Measurements from ENCODE around the gene LRRFIP1.
"Not testable (repeated sequence)": the region's sequence is repeated elsewhere in the genome, so short reads cannot be mapped to it uniquely, and the experiment has no call there.

LRRFIP1 gene

GRCh38 chr2:237732070-237732469, 104.7 kb downstream of the LRRFIP1 start:
- DNase-seq: no peak

- DNase-seq: peak; percentile 28
These were observed 105.5 kb downstream of the LRRFIP1 start for GRCh38 chr2:237732790-237733381.

- no peak for DNase-seq
These were observed 106.4 kb downstream of the LRRFIP1 start for GRCh38 chr2:237733677-237734300.

- no peak for DNase-seq
These were observed 107.7 kb downstream of the LRRFIP1 start for GRCh38 chr2:237734905-237735623.

GRCh38 chr2:237735798-237736197, 108.4 kb downstream of the LRRFIP1 start:
- no peak for DNase-seq

GRCh38 chr2:237736783-237737182, 109.4 kb downstream of the LRRFIP1 start:
- DNase-seq: no peak

- no peak for DNase-seq
These were observed 109.9 kb downstream of the LRRFIP1 start for GRCh38 chr2:237737196-237737865.

- DNase-seq: no peak
These were observed 110.9 kb downstream of the LRRFIP1 start for GRCh38 chr2:237738255-237738654.

GRCh38 chr2:237739101-237739500, 111.7 kb downstream of the LRRFIP1 start:
- no peak for DNase-seq

- no peak for DNase-seq
These were observed 114.8 kb downstream of the LRRFIP1 start for GRCh38 chr2:237742191-237742590.

GRCh38 chr2:237742614-237743013, 115.2 kb downstream of the LRRFIP1 start:
- DNase-seq: no peak

GRCh38 chr2:237743024-237743423, 115.6 kb downstream of the LRRFIP1 start:
- no peak for DNase-seq

- DNase-seq: no peak
These were observed 116.3 kb downstream of the LRRFIP1 start for GRCh38 chr2:237743561-237744269.

GRCh38 chr2:237744270-237744612, 116.9 kb downstream of the LRRFIP1 start:
- DNase-seq: no peak

GRCh38 chr2:237744613-237745249, 117.3 kb downstream of the LRRFIP1 start:
- DNase-seq: peak; percentile 83

- no peak for DNase-seq
These were observed 117.8 kb downstream of the LRRFIP1 start for GRCh38 chr2:237745250-237745613.

- no peak for DNase-seq
These were observed 119.1 kb downstream of the LRRFIP1 start for GRCh38 chr2:237746302-237747080.

- DNase-seq: no peak
These were observed 119.8 kb downstream of the LRRFIP1 start for GRCh38 chr2:237747189-237747588.

- DNase-seq: no peak
These were observed 121.6 kb downstream of the LRRFIP1 start for GRCh38 chr2:237749002-237749401.

GRCh38 chr2:237749961-237750360, 122.6 kb downstream of the LRRFIP1 start:
- DNase-seq: no peak

GRCh38 chr2:237750441-237750840, 123.1 kb downstream of the LRRFIP1 start:
- DNase-seq: not testable (repeated sequence)

GRCh38 chr2:237752761-237753165, 125.4 kb downstream of the LRRFIP1 start:
- peak; percentile 47 for DNase-seq
